Measurements from ENCODE around the gene ARID1B.

- no peak for TF ChIP-seq CTCF (IDR thresholded peaks at IDR 0.05)
- TF ChIP-seq POLR2AphosphoS5 (IDR thresholded peaks at IDR 0.05) = no peak
- no peak for TF ChIP-seq POLR2A (IDR thresholded peaks at IDR 0.05)
Measured at GRCh38 chr6:157056275-157056674, 279.1 kb downstream of the ARID1B start.

Measured in prostate gland (tissue), 2 donors.